ENCODE data around the gene COA4. TPM values are rescaled to one million over a fixed set of nuclear protein-coding genes. Genes with fewer than 3 reads are reported as not detected.

The COA4 gene
- polyA plus RNA-seq, 3 donors: 46.6 to 57.7 (median 53.4) TPM

DNA sequence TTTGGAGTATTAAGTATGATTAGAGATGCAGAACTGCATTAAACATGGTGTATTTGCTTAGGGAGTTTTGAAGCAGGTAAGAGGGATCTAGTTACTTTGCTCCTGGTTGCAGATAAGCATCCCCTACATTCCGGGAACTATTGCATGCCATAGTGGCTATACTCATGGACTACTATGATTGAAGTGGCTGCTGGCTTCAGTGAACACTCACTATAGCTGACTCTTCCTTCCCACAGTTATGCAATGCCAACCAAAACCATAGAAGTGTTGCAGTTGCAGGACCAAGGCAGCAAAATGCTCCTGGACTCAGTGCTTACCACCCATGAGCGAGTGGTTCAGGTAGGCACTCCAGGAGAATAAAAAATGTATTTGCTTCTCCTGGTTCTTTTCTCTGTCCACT, 17.0 kb downstream of the COA4 start:
- Mint-ChIP-seq H3K9me3 (peaks cover 0 to 3% (median 0%) of the 10 kb centered on the region in 7 donors), H3K27me3 (ENCODE audit: low read depth in 3 of 3) (peaks cover 0 to 1% (median 0%) of the 10 kb centered on the region in 3 donors), H3K27ac (peak overlapping the region in 1 of 7 donors; percentile 3), H3K4me1 (no peaks in the 10 kb centered on the region), H3K4me3 (no peak overlapping the region), H3K36me3 (peaks cover 40 to 59% of the 10 kb centered on the region in 2 donors)
- no CpG with 5 or more reads among the region's 2 CpGs for WGBS (ENCODE audit: insufficient coverage)
- H3K4me1 ChIP-seq (ENCODE audit: control insufficient read depth in 1 of 2, insufficient read depth in 2 of 2, low read length in 2 of 2): no peaks in the 10 kb centered on the region
- H3K9ac ChIP-seq (ENCODE audit: insufficient read depth, low read length, poor library complexity, severe bottlenecking): no peak overlapping the region
- no peak for DNase-seq
- H3K36me3 ChIP-seq (replicated peaks in 1 of 2; ENCODE audit: control insufficient read depth in 1 of 2, insufficient read depth in 2 of 2, low read length in 2 of 2): peaks cover 21 to 45% of the 10 kb centered on the region in 2 donors
- intact Hi-C loops (cut with micrococcal nuclease): no loop called here
- H3K4me3 ChIP-seq (replicated peaks in 1 of 3; ENCODE audit: low read depth in 2 of 3, low read length in 3 of 3): no peak overlapping the region
- H3K27me3 ChIP-seq (ENCODE audit: control insufficient read depth in 2 of 2, insufficient read depth in 2 of 2, low read length in 2 of 2): no peaks in the 10 kb centered on the region
- no peaks in the 10 kb centered on the region for H3K79me2 ChIP-seq (ENCODE audit: insufficient read depth, low read length)
- TF ChIP-seq, protein P1, sequence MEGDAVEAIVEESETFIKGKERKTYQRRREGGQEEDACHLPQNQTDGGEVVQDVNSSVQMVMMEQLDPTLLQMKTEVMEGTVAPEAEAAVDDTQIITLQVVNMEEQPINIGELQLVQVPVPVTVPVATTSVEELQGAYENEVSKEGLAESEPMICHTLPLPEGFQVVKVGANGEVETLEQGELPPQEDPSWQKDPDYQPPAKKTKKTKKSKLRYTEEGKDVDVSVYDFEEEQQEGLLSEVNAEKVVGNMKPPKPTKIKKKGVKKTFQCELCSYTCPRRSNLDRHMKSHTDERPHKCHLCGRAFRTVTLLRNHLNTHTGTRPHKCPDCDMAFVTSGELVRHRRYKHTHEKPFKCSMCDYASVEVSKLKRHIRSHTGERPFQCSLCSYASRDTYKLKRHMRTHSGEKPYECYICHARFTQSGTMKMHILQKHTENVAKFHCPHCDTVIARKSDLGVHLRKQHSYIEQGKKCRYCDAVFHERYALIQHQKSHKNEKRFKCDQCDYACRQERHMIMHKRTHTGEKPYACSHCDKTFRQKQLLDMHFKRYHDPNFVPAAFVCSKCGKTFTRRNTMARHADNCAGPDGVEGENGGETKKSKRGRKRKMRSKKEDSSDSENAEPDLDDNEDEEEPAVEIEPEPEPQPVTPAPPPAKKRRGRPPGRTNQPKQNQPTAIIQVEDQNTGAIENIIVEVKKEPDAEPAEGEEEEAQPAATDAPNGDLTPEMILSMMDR (IDR thresholded peaks at IDR 0.05): no peak
- H4K20me1 ChIP-seq (ENCODE audit: insufficient read depth, low read length): no peaks in the 10 kb centered on the region
- no peak overlapping the region for H3K4me2 ChIP-seq (replicated peaks; ENCODE audit: extremely low read depth, low read length, poor library complexity, severe bottlenecking)
- no peak overlapping the region for H3K27ac ChIP-seq (ENCODE audit: low read depth in 1 of 2, low read length in 2 of 2)
- no peak overlapping the region for H2AFZ ChIP-seq (ENCODE audit: insufficient read depth, low read depth, low read length, poor library complexity, severe bottlenecking)
- no peaks in the 10 kb centered on the region for H3K9me3 ChIP-seq (replicated peaks in 1 of 2; ENCODE audit: control insufficient read depth in 1 of 2, insufficient read depth in 1 of 2, low read length in 2 of 2)

DNA sequence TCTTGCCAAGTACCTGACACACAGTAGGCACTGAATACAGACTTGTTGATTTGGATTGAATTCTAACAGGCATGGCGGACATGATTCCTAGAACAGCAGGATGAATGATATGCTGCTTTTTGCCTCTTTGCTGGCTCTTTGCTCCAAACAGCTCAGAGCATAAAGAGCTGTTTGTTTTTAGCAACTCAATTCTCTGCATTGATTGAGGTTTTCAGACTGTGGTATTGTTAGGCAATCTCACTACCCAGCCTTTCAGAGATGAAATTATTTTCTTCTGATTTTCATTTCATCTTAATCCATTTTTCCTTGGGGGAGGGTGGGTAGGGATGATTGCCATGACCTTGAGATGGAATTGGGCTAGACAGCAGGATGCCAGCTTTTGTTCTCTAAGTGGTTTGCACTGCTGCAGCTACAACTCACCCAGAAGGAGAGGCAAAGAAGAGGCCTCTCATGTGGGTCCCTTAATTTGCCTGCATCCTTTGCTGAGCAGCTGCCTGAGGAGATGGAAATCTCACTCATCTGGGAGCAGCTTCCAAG, 20.5 kb downstream of the COA4 start:
- Histone ChIP-seq H3K79me2 (ENCODE audit: insufficient read depth, low read length) (no peaks in the 10 kb centered on the region), H3K36me3 (replicated peaks in 1 of 2; ENCODE audit: control insufficient read depth in 1 of 2, insufficient read depth in 2 of 2, low read length in 2 of 2) (peaks cover 9 to 31% of the 10 kb centered on the region in 2 donors), H3K27ac (ENCODE audit: low read depth in 1 of 2, low read length in 2 of 2) (no peak overlapping the region), H3K9ac (ENCODE audit: insufficient read depth, low read length, poor library complexity, severe bottlenecking) (no peak overlapping the region), H3K4me1 (ENCODE audit: control insufficient read depth in 1 of 2, insufficient read depth in 2 of 2, low read length in 2 of 2) (no peaks in the 10 kb centered on the region), H2AFZ (ENCODE audit: insufficient read depth, low read depth, low read length, poor library complexity, severe bottlenecking) (no peak overlapping the region), H3K4me2 (replicated peaks; ENCODE audit: extremely low read depth, low read length, poor library complexity, severe bottlenecking) (no peak overlapping the region), H3K27me3 (ENCODE audit: control insufficient read depth in 2 of 2, insufficient read depth in 2 of 2, low read length in 2 of 2) (no peaks in the 10 kb centered on the region), H3K9me3 (replicated peaks in 1 of 2; ENCODE audit: control insufficient read depth in 1 of 2, insufficient read depth in 1 of 2, low read length in 2 of 2) (no peaks in the 10 kb centered on the region), H3K4me3 (replicated peaks in 1 of 3; ENCODE audit: low read depth in 2 of 3, low read length in 3 of 3) (no peak overlapping the region), H4K20me1 (ENCODE audit: insufficient read depth, low read length) (no peaks in the 10 kb centered on the region)
- TF ChIP-seq, protein P1 (IDR thresholded peaks at IDR 0.05): no peak
- Mint-ChIP-seq H3K36me3 (peaks cover 33 to 63% of the 10 kb centered on the region in 2 donors), H3K4me3 (no peak overlapping the region), H3K9me3 (peaks cover 0 to 3% (median 0%) of the 10 kb centered on the region in 7 donors), H3K27ac (no peak overlapping the region), H3K4me1 (peaks cover 4% of the 10 kb centered on the region), H3K27me3 (ENCODE audit: low read depth in 3 of 3) (peaks cover 0 to 2% (median 1%) of the 10 kb centered on the region in 3 donors)
- intact Hi-C loops (cut with micrococcal nuclease): no loop called here
- DNase-seq: no peak
- WGBS (ENCODE audit: insufficient coverage): no CpG with 5 or more reads among the region's 1 CpG

Measured in CD14-positive monocyte (primary cell).